NCI-H82 treated with DMSO at 0.1 percent for 48 hours (cell line): ENCODE data around the gene NFATC4.

Experiments used
- DNase-seq: peaks from one replicate; lab custom pipeline; 2025; ENCODE audit not compliant: unreplicated experiment; lab: John Stamatoyannopoulos, UW

NFATC4 gene

DNA sequence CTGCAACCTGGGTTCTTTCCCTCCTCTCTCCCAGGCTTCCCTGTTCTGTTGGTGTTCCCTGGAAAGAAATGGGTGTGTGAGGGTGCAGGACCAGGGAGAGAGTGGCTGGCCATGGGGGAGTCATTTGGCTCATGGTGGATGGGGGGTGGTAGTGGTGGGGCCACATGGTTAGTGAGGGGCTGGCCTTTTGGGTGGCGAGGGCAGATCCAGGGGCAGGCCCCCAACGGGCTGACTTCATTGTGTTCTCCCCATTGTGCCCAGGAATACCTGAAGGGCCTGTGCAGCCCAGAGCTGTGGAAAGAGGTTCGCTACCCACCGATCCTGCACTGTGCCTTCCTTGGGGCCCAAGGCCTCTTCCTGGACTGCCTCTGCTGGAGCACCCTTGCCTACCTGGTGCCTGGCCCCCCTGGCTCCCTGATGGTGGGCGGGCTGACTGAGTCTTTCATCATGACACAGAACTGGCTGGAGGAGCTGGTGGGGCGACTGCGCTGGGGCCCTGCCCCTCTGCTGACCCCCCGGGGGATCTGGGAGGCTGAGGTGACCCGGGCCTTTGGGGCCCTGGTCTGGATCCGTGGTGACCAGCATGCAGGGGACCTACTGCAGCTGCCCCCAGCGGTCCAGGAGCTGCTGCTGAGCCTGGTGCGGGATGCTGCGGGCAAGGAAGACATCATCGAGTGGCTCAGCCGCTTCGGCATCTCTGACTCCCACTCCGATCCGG lies 39.8 kb downstream of the NFATC4 start:
- no peak for DNase-seq

DNA sequence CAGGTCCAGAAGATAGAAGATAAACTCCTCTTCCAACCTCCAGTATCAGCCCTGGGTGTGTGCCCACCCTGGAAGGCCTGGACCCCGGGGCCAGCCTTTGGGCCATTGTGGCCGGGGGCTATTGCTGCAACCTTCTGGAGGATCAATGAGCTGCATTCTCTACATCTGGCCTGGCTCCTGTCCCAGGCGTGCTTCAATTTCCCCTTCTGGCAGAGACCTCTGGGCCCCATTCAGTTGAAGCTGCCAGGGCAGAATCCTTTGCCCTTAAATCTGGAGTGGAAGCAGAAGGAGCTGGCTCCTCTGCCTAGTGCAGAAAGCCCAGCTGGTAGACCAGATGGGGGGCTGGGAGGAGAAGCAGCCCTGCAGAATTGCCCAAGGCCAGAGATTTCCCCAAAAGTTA lies 40.8 kb downstream of the NFATC4 start:
- DNase-seq: no peak

DNA sequence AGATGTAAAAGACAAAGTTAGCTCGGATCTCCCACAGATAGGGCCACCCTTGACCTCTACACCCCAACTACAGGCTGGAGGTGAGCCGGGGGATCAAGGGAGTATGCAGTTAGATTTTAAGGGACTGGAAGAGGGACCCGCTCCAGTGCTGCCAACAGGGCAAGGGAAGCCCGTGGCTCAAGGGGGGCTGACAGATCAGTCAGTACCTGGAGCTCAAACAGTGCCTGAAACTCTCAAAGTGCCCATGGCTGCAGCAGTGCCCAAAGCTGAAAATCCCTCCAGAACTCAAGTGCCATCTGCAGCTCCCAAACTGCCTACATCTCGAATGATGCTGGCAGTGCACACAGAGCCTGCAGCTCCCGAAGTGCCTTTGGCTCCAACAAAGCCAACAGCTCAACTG lies 41.2 kb downstream of the NFATC4 start:
- DNase-seq: no peak

- DNase-seq: no peak
These were observed 42.0 kb downstream of the NFATC4 start for GRCh38 chr14:24409956-24410355.

GRCh38 chr14:24411443-24412389 lies 43.7 kb downstream of the NFATC4 start:
- DNase-seq: peak; percentile 23

DNA sequence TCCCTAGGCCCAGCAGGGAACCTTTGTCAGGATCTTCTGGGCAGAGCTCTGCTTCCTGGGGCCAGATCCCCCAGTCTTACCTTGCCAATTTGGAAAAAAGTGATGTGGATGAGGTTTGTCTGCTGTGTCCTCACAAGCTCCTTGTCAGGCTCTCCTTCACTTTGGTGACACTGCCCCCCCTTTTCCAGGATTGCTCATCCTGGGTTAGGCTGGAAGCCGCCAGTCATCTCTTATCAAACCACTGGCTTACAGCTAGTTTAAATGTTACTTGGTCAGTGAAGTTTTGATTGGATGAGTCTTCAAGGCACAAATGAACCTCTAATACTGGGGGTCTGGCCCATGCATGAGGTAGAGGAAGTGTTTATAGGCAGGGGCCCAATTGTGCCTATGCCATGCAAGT lies 46.1 kb downstream of the NFATC4 start:
- no peak for DNase-seq

DNA sequence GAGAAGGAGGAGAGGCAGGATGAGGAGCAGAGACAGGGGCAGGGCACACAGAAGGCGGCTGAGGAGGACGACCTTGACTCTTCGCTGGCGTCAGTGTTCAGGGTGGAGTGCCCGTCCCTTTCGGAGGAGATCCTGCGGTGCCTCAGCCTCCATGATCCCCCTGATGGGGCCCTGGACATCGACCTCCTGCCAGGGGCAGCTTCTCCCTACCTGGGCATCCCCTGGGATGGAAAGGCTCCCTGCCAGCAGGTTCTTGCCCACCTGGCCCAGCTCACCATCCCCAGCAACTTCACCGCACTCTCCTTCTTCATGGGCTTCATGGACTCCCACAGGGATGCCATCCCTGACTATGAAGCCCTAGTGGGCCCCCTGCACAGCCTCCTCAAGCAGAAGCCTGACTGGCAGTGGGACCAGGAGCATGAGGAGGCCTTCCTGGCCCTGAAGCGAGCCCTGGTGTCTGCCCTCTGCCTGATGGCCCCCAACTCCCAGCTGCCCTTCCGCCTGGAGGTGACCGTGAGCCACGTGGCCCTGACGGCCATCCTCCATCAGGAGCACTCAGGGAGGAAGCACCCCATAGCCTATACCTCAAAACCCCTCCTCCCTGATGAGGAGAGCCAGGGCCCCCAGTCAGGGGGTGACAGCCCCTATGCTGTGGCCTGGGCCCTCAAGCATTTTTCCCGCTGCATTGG lies 46.9 kb downstream of the NFATC4 start:
- DNase-seq: no peak

- no peak for DNase-seq
These were observed 47.7 kb downstream of the NFATC4 start for GRCh38 chr14:24415421-24416253.

DNA sequence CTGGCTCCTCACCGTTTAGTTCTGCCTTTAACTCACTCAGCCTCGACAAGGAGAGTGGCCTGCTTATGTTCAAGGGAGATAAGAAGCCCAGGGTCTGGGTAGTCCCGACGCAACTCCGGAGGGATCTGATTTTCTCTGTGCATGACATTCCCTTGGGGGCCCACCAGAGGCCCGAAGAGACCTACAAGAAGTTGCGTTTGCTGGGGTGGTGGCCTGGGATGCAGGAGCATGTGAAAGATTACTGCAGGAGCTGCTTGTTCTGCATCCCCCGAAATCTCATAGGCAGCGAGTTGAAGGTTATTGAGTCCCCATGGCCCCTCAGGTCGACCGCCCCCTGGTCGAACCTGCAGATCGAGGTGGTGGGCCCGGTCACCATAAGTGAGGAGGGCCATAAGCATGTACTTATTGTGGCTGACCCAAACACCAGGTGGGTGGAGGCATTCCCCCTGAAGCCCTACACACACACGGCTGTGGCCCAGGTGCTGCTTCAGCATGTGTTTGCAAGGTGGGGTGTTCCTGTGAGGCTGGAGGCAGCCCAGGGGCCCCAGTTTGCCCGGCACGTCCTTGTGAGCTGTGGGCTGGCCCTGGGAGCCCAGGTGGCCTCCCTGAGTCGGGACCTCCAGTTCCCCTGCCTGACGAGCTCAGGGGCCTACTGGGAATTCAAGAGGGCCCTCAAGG lies 48.4 kb downstream of the NFATC4 start:
- no peak for DNase-seq

DNA sequence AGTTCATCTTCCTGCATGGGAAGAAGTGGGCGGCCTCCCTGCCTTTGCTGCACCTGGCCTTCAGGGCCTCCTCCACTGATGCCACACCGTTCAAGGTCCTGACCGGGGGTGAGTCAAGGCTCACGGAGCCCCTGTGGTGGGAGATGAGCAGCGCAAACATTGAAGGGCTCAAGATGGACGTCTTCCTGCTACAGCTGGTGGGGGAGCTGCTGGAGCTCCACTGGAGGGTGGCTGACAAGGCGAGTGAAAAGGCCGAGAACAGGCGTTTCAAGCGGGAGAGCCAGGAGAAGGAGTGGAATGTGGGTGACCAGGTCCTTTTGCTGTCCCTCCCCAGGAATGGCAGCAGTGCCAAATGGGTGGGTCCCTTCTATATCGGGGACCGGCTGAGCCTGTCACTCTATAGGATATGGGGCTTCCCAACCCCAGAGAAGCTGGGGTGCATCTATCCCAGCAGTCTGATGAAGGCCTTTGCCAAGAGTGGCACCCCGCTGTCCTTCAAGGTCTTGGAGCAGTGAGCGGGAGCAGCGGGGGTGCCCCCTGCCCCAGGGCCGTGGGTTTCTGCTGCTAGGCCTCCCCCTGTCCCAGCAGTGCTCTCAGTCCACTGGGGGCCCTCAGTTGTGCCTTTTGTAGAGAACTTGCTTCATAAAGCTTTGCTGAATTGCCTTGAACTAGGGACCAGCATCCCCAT lies 49.1 kb downstream of the NFATC4 start:
- DNase-seq: no peak

GRCh38 chr14:24417832-24418491 lies 50.0 kb downstream of the NFATC4 start:
- no peak for DNase-seq

- DNase-seq: no peak
These were observed 50.5 kb downstream of the NFATC4 start for GRCh38 chr14:24418492-24418873.

GRCh38 chr14:24422261-24422660 lies 54.3 kb downstream of the NFATC4 start:
- DNase-seq: no peak

- no peak for DNase-seq
These were observed 55.0 kb downstream of the NFATC4 start for GRCh38 chr14:24422694-24423601.

DNA sequence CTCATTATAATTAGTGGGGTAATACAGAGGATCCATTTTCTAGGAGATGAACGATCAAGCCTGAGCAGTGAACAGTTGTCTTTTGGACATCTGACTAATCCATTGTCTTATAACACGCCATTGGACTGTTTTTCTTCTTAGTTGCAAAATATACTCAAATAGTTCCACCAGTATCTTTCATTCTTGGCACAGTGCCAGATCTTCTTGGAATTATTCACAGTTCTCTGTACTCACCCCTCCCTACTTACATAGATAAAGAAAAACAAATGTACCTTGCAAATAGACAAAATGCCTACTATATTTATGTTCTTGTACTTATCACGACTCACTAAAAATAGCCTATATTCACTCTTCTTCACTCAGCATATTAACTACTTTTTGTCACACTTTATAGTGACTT lies 57.7 kb downstream of the NFATC4 start:
- no peak for DNase-seq

- DNase-seq: no peak
These were observed 58.3 kb downstream of the NFATC4 start for GRCh38 chr14:24426150-24426911.

GRCh38 chr14:24426912-24427536 lies 59.0 kb downstream of the NFATC4 start:
- DNase-seq: no peak
